ENCODE measurements around the gene SEL1L. TPM values are rescaled to one million over a fixed set of nuclear protein-coding genes. Genes with fewer than 3 reads are reported as not detected.
A peak's percentile ranks its signal among the peaks of the same experiment; 100 is the strongest.

The SEL1L gene
- total RNA-seq (2014; rRNA removed; shearing (Covaris generic)) = 26.2 and 26.7 TPM in 2 replicates

DNA sequence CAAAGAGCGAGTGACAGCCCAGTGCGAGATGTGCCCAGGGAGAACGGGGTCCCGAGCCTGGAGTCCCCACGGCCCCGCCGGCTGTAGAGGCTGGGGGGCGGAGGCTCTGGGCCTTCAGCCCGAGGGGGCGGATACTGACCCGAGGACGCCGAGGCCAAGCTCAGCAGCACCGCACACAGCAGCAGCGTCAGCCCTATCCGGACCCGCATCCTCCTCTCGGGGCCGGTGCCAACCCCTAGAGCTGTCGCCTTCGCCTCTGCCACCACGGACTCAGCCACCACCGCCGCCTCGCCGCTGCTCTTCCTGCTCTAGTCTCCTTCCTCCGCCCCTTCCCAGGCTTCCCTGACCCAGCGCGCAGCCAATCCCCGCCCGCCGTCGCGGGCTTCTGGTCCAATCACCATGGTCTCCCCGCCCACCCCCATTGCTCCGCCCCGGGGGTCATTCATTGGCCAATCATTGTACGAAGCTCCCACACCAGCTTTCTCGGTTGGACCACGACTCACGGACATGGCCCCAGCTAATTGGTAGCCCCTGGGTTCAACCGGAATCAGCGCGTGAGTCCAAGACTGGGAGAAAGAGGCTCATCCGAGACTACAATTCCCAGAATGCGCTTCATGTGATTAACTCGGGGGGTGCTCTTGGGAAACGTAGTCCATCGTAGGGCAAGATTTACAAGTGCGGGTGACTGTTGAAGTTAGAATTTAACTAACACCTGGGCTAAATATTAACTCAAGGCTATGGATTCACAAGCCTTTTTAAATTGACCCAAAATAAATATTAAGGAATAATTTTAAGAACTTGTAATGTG, at the start of gene SEL1L:
Gene SEL1L, minus strand, starts transcription at position 318 of the 808 bp plus-strand sequence. Its CDS starts 109 bp downstream, at position 209.
- H3K4me1 ChIP-seq = peaks cover 4% of the 10 kb centered on the region; the same call in 1 of the 2 replicates
- H3K36me3 ChIP-seq = no peaks in the 10 kb centered on the region
- DNase-seq = peak; percentile 99
- H3K27me3 ChIP-seq = no peaks in the 10 kb centered on the region
- H3K4me3 ChIP-seq = peak within 1 kb of the TSS; percentile 85
- H3K27ac ChIP-seq = no peak within 1 kb of the TSS
- H3K9me3 ChIP-seq (replicated peaks) = no peaks in the 10 kb centered on the region

DNA sequence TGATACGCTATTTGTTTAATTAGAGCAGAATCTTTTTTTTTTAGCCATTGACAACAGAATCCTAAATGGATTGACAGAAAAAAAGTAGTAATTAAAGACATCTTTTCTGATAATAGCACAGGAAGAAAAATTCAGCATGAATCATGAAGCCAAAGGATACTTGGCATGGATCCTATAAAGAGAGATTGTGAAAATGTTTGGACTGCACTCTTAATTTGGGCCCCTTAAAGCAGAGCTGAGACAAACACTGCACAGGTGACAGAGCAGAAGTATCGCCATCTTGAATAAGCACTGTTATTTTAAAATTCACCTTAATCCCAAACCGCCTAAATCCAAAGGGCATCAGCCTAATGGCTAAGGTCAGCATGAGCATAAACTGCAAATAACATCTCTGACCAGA, 48.8 kb upstream of the SEL1L start:
- H3K4me3 ChIP-seq = no peak overlapping the region
- no peak for DNase-seq

DNA sequence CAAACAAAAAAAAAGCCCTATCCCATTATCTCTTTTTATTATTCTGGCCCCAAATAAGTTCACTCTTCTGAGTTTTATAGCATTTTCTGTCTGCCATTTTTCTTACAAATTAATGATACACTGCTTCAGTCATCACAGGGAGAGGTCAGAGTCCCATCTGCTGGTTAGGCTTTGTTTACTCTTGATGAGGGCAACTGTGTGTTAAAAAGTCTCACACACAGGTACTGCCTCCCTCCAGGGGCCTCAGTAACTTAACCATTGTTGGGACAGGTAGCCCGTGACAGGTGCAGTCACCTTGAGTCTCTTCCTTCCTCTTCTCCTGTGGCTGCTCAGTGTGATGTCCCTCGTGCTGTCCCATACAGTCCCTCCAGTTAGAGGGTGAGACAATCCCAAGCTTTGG, 45.5 kb upstream of the SEL1L start:
- Histone ChIP-seq H3K27me3 (no peaks in the 10 kb centered on the region), H3K27ac (no peak overlapping the region), H3K4me1 (no peaks in the 10 kb centered on the region), H3K9me3 (replicated peaks) (no peaks in the 10 kb centered on the region), H3K4me3 (no peak overlapping the region), H3K36me3 (no peaks in the 10 kb centered on the region)
- no peak for DNase-seq

More for the DNA sequence above, 48.8 kb upstream of the SEL1L start:
- H3K36me3 ChIP-seq = no peaks in the 10 kb centered on the region
- no peak overlapping the region for H3K27ac ChIP-seq
- H3K27me3 ChIP-seq = no peaks in the 10 kb centered on the region
- H3K9me3 ChIP-seq (replicated peaks) = no peaks in the 10 kb centered on the region
- H3K4me1 ChIP-seq = no peaks in the 10 kb centered on the region

- H3K36me3 ChIP-seq = no peaks in the 10 kb centered on the region
- H3K27me3 ChIP-seq = no peaks in the 10 kb centered on the region
- no peak overlapping the region for H3K27ac ChIP-seq
- H3K4me1 ChIP-seq = no peaks in the 10 kb centered on the region
- no peak overlapping the region for H3K4me3 ChIP-seq
- no peaks in the 10 kb centered on the region for H3K9me3 ChIP-seq (replicated peaks)
- DNase-seq = no peak
These were observed 37.8 kb upstream of the SEL1L start for GRCh38 chr14:81571437-81571836.

DNA sequence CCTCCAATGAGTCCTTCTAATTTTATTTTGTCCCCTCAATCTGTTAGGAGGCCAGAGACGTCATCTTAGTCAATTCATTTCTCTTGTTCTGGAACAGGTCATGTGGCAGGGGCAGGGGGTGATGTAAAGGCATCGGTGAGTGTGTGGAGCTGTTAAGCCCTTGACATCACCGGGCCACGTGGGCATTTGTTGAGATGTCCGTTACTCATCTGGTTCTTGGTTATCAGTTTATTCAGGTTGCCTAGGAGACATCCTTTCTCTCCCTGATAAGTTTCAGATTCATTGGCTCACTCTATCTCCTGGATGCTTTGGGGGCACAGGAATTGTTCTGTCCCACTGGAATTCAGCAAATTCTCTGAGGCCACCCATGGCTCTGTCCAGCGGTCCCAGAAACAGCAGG, 33.6 kb upstream of the SEL1L start:
- Histone ChIP-seq H3K4me1 (no peaks in the 10 kb centered on the region), H3K9me3 (replicated peaks) (no peaks in the 10 kb centered on the region), H3K27ac (no peak overlapping the region), H3K36me3 (no peaks in the 10 kb centered on the region), H3K27me3 (no peaks in the 10 kb centered on the region), H3K4me3 (no peak overlapping the region)
- no peak for DNase-seq

DNA sequence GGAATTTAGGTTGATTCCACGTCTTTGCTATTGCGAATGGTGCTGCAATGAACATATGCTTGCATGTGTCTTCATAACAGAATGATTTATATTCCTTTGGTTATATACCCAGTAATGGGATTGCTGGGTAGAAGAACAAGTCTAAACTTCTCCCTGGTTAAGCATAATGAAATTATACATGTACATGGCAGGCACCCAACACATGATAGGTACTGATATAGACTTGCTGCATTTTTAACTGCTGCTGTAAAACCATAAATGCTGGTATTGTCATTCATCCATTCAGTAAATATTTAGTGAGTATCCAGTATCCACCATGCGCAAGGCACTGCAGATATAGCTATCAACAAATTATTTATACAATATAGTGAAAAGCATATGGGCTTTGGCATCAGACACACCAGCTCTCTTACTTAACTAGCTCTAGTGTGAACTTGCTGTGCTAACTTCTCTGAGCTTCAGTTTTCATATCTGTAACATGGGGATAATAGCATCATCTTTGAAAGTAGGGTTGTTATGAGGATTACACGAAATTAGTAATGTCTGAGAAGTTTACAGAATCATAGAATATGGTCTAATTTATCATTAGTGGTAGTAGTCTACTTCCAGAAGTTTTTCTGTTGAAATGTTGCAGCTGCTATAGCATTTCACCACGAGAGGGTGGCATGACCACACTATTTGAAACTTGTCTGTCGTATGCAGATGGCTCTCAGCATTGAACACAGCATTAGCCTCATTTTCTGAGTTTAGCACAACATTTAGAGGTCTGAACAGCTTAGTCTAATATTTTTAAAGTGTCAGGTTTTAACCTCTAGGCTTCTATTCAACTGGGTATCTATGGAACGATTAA, 32.0 kb upstream of the SEL1L start:
- peak in 1 of 2 experiments; percentile 39 for DNase-seq
- Histone ChIP-seq H3K4me3 (no peak overlapping the region), H3K36me3 (no peaks in the 10 kb centered on the region), H3K27me3 (no peaks in the 10 kb centered on the region), H3K9me3 (replicated peaks) (no peaks in the 10 kb centered on the region), H3K4me1 (no peaks in the 10 kb centered on the region), H3K27ac (no peak overlapping the region)

GRCh38 chr14:81562818-81563217, 29.2 kb upstream of the SEL1L start:
- H3K4me3 ChIP-seq = no peak overlapping the region
- no peak for DNase-seq
- H3K4me1 ChIP-seq = no peaks in the 10 kb centered on the region
- no peaks in the 10 kb centered on the region for H3K9me3 ChIP-seq (replicated peaks)
- H3K27ac ChIP-seq = no peak overlapping the region
- H3K27me3 ChIP-seq = no peaks in the 10 kb centered on the region
- H3K36me3 ChIP-seq = no peaks in the 10 kb centered on the region

- Histone ChIP-seq H3K27me3 (no peaks in the 10 kb centered on the region), H3K9me3 (replicated peaks) (no peaks in the 10 kb centered on the region), H3K36me3 (no peaks in the 10 kb centered on the region), H3K27ac (no peak overlapping the region), H3K4me3 (no peak overlapping the region), H3K4me1 (no peaks in the 10 kb centered on the region)
- no peak for DNase-seq
These were observed 27.6 kb upstream of the SEL1L start for GRCh38 chr14:81561084-81561775.

- no peak for DNase-seq
- H3K9me3 ChIP-seq (replicated peaks) = no peaks in the 10 kb centered on the region
- H3K27ac ChIP-seq = no peak overlapping the region
- no peaks in the 10 kb centered on the region for H3K4me1 ChIP-seq
- no peaks in the 10 kb centered on the region for H3K36me3 ChIP-seq
- H3K4me3 ChIP-seq = no peak overlapping the region
- H3K27me3 ChIP-seq = no peaks in the 10 kb centered on the region
These were observed 25.7 kb upstream of the SEL1L start for GRCh38 chr14:81559385-81559784.

DNA sequence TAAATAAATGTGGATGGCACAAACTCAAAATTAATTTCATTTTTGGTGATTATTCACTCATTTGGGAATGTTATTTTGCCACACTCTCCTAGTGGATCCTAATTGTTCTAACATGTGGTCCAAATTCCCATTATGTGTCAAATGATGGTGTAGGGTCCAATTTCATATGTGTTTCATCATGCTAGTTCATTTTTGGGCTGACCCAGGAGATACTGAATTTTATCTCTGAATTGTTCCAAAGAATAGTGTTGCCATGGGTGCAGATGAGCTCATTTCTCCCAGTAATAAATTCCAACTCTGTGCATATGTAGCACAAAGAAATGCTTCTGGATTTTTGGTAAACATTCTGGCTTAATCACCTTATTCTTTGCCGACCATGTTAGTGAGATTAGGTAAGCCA, 23.5 kb upstream of the SEL1L start:
- no peaks in the 10 kb centered on the region for H3K9me3 ChIP-seq (replicated peaks)
- no peak overlapping the region for H3K27ac ChIP-seq
- H3K27me3 ChIP-seq = no peaks in the 10 kb centered on the region
- no peaks in the 10 kb centered on the region for H3K36me3 ChIP-seq
- H3K4me3 ChIP-seq = no peak overlapping the region
- DNase-seq = no peak
- H3K4me1 ChIP-seq = no peaks in the 10 kb centered on the region

DNA sequence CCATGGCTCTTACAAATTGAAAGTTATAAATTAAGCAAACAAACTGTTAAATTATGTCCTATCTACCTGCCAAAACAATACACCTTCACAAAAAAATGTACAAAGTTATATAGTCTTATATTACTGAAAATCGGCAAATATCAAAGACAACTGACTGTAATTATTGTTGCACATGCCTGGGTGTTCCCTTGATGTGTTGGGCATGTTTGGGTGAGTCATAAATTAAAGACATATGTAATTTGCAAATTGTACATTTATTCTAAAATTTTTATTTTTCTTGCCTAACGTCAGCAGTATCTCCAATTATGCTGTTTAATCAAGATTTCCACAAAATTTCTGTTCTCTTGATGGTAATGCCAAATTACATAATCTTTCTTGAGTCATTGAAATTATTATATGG, 22.0 kb upstream of the SEL1L start:
- H3K27me3 ChIP-seq = no peaks in the 10 kb centered on the region
- no peak overlapping the region for H3K4me3 ChIP-seq
- no peaks in the 10 kb centered on the region for H3K4me1 ChIP-seq
- H3K9me3 ChIP-seq (replicated peaks) = no peaks in the 10 kb centered on the region
- no peaks in the 10 kb centered on the region for H3K36me3 ChIP-seq
- no peak for DNase-seq
- H3K27ac ChIP-seq = no peak overlapping the region

DNA sequence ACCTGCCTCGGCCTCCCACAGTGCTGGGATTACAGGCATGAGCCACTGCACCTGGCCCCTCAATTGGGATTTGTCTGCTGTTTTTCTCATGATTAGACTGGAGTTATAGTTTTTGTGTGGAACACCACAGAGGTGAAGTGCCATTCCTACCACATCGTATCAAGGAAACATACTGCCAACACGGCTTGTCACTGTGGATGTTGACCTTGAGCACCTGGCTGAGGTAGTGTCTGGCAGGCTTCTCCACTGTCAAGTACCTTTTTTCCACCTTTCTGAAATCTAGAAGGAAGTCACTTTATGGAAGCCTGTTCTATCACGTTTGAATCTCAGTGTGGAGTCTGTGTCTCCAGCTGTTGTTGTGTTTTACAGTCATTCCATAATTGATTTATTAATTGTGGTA, 21.4 kb upstream of the SEL1L start:
- no peak overlapping the region for H3K4me3 ChIP-seq
- no peaks in the 10 kb centered on the region for H3K4me1 ChIP-seq
- H3K9me3 ChIP-seq (replicated peaks) = no peaks in the 10 kb centered on the region
- no peaks in the 10 kb centered on the region for H3K27me3 ChIP-seq
- DNase-seq = no peak
- H3K36me3 ChIP-seq = no peaks in the 10 kb centered on the region
- H3K27ac ChIP-seq = no peak overlapping the region

GRCh38 chr14:81551471-81551870, 17.8 kb upstream of the SEL1L start:
- Histone ChIP-seq H3K27ac (no peak overlapping the region), H3K36me3 (no peaks in the 10 kb centered on the region), H3K27me3 (no peaks in the 10 kb centered on the region), H3K4me1 (no peaks in the 10 kb centered on the region), H3K9me3 (replicated peaks) (no peaks in the 10 kb centered on the region), H3K4me3 (no peak overlapping the region)
- no peak for DNase-seq

DNA sequence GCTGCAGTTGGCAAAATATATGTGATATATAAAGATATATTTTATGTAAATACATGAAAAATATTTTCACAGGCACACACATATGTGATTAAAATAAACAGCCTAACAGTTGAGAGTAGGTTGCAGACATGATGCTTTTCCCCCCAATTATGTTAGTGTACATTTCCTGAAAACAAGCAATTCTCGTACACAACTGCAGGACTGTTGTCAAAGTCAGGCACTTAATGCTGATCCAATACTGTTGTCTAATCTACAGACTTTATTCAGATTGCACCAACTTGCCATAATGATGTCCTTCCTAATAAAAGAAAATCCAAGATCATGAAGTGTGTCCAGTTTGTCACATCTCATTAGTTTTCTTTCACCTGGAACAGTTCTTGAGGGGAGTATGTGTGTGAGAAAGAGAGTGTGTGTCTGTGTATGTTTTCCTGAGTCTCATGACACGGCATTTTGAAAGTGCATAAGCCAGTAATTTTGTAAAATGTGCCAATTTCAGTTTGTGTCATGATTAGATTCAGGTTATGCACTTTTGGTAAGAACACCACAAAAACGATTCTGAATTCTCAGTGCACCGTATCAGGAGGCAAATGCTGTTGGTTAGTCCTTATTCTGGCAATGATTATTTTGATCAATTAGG, 16.5 kb upstream of the SEL1L start:
- no peak overlapping the region for H3K27ac ChIP-seq
- H3K9me3 ChIP-seq (replicated peaks) = no peaks in the 10 kb centered on the region
- no peak overlapping the region for H3K4me3 ChIP-seq
- DNase-seq = no peak
- no peaks in the 10 kb centered on the region for H3K4me1 ChIP-seq
- no peaks in the 10 kb centered on the region for H3K27me3 ChIP-seq
- H3K36me3 ChIP-seq = no peaks in the 10 kb centered on the region

Data from SJCRH30 (cell line).